GM12873 (cell line): ENCODE data around the gene CLASP1.

ENCODE experiments used
- CTCF ChIP-seq: IDR thresholded peaks from 2 replicates; pipeline ENCODE4 v1.5.1; 2012; ENCODE audit warnings: low read depth, mild to moderate bottlenecking, moderate library complexity, low read length, control low read depth; ENCODE audit not compliant: insufficient read depth; ENCODE audit errors: missing control alignments

CLASP1 gene

GRCh38 chr2:121524685-121525425 is 124.4 kb downstream of the CLASP1 start:
- no peak for TF ChIP-seq CTCF

DNA sequence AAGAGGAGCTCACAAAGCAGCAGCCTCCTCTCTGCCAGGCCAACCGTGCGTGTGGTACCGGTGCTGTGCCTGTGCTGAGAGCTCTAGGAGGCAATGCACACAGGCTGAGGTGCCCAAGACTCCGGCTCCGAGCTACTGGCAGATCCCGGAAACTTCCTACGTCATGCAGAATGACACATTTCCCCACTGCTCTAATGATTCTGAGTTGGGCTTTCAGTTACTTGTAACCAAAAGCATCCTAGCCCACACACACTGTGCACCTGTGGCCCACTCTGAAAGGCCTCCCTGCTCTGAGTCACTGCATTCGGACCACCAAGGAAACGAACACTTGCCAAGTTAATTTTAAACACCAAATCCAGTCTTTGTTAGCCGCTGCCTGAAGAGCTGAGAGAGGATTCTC is 127.9 kb downstream of the CLASP1 start:
- TF ChIP-seq CTCF: no peak

- no peak for TF ChIP-seq CTCF
These were observed 128.6 kb downstream of the CLASP1 start for GRCh38 chr2:121520641-121520994.

DNA sequence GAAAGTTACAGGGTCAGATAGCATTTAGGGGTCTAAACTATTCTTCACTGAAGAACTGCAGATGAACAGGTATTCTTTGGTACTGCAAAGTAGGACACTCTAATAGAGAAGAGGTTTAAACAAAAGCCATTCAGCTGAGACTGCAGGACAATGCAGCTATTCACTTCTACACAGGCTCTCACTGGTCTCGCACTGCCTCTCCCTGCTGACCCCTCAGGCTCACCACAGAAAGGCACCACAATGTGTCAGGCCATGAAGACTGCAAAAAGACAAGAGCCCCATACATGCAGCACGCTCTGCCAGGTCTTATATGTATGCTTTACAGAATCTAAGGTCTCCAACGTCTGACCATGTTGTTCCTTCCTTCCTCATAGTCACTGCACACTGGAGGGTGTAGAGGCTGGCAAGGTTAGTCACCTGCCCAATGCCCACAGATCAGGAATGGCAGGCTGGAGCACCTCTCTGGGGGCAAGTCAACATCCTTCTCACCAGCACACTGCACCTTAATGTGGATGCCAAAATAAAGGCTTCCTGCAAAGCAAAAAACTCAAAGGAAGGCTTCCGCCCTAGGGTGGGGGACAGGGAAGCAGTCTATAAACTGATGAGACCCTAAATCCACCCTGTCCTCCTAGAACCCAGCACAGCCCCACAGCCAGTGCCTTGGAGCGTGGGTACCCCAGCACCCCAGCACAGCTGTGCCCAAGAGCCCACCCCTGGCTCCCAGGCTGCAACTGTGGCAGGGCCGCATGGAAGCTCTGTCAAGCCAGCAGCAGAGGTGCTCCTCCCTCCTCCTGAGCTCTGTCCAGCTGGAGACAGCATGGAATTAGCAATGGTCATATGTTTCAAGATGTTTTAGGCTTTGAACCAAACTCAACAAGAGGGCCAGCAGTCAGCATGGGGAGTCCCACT is 129.3 kb downstream of the CLASP1 start:
- no peak for TF ChIP-seq CTCF

- no peak for TF ChIP-seq CTCF
These were observed 130.1 kb downstream of the CLASP1 start for GRCh38 chr2:121519153-121519552.

DNA sequence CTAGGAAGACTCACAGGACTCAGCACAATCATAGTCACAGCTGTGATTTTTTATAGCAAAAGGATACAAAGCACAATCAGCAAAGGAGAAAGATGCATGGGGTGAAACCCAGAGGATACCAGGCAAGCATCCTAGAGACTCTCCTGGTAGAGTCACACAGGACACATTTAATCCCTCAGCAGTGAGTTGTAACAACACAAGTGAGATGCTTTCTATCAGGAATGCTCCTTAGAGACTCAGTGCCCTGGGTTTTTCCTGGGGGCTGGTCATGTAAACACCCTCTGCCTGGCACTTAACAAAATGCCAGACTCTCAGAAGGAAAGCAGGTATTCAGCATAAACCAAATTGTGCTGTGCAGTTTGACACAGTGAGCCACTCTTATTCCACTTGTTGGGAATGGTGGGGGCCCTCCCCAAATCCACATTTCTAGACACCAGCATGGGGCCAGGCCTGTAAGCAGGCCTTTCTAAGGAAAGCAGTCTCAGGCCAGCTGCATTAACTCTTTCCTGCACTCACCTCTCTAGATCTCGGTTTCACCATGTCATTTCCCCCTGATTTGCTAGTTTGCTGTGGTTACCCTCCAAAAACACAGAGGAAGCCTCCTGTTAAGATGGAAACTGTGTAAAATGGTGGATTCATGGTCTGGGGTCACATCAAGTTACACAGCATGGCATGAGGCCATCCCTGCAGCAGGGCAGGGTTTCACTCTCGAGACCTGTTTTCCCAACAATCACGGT is 135.5 kb downstream of the CLASP1 start:
- TF ChIP-seq CTCF: no peak

GRCh38 chr2:121510857-121511256 is 138.4 kb downstream of the CLASP1 start:
- no peak for TF ChIP-seq CTCF
